KOPT-K1 (cell line): ENCODE data around the gene HSPB7.
"Not testable (repeated sequence)": the region's sequence is repeated elsewhere in the genome, so short reads cannot be mapped to it uniquely, and the experiment has no call there.

Experiments used
- H3K27ac ChIP-seq: fragments of 200-600 bp; sonication (generic); 2 replicates; pipeline ENCODE4 v1.5.1; 2016; ENCODE audit warnings: antibody characterized with exemption, mild to moderate bottlenecking, low read depth, low read length; ENCODE audit not compliant: poor library complexity, severe bottlenecking
- H3K36me3 ChIP-seq: fragments of 200-600 bp; sonication (generic); 2 replicates; pipeline ENCODE4 v1.5.1; 2017; ENCODE audit warnings: antibody characterized with exemption, mild to moderate bottlenecking, low read length, moderate library complexity; ENCODE audit not compliant: insufficient read depth
- H3K9me3 ChIP-seq: fragments of 200-600 bp; sonication (generic); 2 replicates; pipeline ENCODE4 v1.5.1; 2017; ENCODE audit warnings: antibody characterized with exemption, low read length, mild to moderate bottlenecking; ENCODE audit not compliant: insufficient read depth, poor library complexity, severe bottlenecking

HSPB7 gene

DNA sequence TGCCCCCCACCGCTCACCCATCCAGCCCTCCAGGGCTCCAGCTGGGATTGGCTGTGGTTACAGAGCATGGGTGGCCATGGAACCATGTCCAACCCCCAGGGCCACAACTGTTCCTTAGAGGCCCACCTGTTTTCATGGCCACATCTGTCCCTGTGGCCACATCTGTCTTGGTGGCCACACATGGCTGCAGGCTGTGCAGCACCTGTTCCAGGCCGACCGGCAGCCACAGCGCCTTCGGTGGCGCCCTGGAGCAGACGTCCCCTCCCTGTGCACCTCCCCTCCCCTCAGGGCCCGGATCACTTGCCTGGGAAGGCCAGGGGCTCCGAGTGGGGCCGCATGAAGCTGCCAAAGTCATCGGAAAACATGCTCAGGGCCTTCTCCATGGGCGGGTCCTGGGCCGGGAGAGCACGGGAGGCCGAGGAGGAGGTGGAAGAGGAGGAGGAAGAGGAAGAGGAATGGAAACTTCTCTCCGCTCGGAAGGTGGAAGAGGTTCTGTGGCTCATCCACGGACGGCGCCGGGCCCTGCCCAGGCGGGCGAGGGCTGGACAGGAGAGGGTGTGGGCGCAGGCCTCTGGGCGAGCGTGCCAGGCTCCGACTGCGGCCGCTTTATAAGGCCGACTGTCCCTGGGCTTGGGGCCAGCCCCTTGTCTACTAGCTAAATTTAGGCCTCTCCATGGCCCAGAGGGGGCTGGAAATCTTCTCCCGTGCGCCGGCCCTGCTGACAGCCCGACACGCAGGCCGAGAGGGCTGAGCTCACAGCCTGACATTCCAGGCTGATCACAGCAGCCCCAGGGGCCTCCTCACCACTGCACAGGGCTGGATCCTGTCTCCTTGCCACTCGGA, at the start of gene HSPB7:
TSS of gene HSPB7 (minus strand) at position 583 of the 843 bp plus-strand sequence. CDS start at position 503, 80 bp downstream.
- no peaks in the 10 kb centered on the region for H3K36me3 ChIP-seq
- H3K9me3 ChIP-seq = no peaks in the 10 kb centered on the region
- H3K27ac ChIP-seq = no peak within 1 kb of the TSS

DNA sequence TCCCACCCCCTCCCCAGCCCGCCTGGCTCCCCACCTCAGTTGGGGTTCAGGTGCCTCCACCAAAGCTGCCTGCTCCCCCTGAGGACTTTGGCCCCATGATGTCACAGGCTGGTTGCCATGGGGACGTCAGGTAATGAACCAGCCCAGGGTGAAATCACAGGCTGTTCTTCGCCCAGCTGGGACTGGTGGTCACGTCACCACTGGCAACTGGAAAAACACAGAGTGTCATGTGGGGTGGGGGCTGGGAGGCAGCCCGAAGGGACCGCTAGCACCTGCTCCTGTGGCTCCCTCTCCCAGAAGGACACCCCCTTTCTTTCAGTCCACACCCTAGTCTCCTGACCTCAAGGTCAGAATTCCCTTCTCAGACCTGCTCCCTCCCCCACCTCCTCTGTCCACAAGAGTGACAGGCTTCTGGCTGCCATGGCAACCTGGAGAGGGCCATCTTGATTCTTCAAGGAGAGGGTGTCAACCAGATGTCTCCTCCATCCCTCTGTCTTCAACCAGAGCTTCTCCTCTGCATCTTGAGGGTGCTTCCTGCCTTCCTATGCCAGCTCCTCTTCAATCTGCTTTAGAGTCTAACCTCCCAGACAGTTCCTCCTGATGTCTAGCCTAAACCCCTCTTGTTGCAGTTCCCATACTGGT, 49.4 kb upstream of the HSPB7 start:
- Histone ChIP-seq H3K27ac (no peak overlapping the region), H3K9me3 (no peaks in the 10 kb centered on the region), H3K36me3 (no peaks in the 10 kb centered on the region)

DNA sequence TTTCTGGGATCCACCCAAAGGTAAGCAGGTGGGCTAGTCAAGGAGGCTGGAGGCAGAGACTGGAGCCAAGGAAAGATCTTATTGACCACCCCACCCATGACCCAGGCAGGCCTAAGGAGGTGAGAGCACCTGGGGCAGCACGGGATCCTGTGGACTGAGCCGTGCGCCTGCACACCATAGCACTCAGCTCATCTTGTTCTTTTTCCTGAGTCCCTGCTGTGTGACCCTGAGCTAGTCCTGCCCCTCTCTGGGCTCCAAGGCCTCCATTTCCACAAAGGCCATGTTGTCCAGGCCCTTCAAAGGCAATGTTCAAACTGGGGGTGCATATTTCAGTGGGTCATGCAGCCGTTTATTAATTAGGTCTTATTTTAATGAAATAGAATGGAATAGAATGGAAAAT, 48.4 kb upstream of the HSPB7 start:
- Histone ChIP-seq H3K9me3 (no peaks in the 10 kb centered on the region), H3K36me3 (no peaks in the 10 kb centered on the region), H3K27ac (no peak overlapping the region)

DNA sequence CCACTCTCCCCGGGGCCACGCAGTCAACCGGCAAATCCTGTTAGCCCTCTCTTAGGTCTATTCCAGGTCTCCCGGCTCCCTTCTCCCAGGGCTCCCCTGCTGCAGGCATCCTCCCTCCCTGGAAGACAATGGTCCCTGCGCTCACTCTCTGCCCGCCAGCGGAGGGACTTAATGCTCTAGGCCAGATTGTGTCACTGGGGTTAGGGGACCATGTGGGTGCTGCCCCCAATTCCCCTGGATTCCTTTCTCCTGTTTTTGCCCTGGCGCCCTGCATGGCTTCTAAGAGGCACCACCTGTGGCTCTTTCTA, 47.4 kb upstream of the HSPB7 start:
- Histone ChIP-seq H3K36me3 (no peaks in the 10 kb centered on the region), H3K27ac (no peak overlapping the region), H3K9me3 (no peaks in the 10 kb centered on the region)

DNA sequence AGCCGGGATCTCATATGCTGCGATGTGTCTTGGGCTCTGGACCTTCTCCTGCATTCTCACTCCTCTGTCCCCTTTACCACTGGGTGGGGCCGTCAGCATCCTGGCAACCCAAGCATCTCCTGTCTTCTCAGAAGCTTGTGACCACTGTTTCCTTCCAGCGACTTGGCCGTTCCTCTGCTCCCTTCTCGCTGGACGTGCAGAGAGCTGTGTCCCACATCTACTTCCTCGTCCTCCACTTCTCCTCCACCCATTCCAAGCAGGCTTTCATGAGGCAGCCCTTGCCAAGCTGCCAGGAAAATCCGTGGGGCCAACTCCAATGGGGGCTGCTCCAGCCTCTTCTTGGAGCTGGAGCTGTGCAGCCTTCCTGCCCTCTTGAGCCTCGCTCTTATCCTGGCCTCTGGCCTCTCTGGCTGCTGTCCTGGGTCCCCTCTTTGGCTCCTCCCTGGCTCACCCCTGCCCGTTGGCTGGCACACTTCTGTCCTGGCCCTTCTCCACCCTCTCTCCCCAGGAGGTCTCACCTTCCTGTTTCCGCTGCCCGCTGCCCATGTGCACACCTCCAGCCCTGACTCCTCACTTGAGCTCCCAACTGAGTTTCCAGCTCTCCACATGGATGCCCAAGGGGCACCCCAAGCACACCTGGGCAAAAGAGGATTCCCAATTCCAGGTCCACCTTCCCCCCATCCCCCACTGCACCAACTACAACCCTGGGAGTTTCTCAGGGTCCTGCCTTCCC, 46.9 kb upstream of the HSPB7 start:
- no peaks in the 10 kb centered on the region for H3K36me3 ChIP-seq
- no peaks in the 10 kb centered on the region for H3K9me3 ChIP-seq
- H3K27ac ChIP-seq = no peak overlapping the region

DNA sequence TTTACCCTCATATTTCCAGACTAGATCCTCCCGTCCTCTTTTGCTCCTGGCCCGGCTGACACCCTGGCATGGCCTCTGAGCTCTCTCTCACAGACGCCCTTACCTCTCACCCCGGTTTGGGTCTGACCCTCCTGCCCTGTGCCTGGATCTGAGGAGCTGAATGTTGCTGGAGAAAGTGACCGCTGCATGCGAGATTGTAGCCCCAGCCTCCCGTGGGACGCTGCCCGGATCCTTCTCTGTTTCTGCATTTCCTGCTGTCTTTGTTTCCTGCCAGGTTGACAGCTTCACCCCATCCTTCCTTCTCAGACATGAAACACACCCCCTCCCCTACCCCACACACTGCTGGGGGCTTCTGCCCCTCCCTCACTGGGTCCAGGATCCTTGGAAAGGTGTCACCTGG, 46.1 kb upstream of the HSPB7 start:
- no peaks in the 10 kb centered on the region for H3K9me3 ChIP-seq
- H3K27ac ChIP-seq = no peak overlapping the region
- H3K36me3 ChIP-seq = no peaks in the 10 kb centered on the region

DNA sequence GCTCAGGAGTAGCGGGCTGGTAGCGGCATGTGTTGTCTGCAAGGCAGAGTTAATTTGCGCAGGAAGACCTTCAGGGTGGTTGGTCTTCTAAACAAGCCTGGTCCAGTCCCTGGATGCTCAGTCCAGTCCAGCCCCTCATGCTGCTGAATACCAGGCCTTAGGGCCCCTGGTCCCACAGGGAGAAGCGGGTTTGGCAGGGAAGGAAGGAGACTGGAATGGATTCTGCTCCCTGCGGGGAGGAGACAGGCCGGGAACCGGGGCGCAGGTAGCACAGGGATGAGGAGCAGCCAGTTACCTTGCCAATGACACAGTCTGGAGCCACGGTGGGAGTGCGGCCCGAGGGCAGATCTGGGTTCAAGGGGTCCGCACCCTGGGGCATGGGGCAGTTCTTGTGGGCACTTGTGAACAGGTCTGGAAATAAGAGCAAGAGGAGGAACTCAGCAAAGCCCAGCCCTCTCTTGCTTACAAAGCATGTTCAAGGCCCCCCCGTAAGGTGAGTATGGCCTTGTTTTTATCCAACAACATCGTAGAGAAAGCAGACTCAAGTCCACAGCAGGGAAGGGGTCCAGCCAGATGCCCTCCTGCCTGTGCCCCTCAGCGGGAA, 45.5 kb upstream of the HSPB7 start:
- no peaks in the 10 kb centered on the region for H3K36me3 ChIP-seq
- no peak overlapping the region for H3K27ac ChIP-seq
- no peaks in the 10 kb centered on the region for H3K9me3 ChIP-seq

DNA sequence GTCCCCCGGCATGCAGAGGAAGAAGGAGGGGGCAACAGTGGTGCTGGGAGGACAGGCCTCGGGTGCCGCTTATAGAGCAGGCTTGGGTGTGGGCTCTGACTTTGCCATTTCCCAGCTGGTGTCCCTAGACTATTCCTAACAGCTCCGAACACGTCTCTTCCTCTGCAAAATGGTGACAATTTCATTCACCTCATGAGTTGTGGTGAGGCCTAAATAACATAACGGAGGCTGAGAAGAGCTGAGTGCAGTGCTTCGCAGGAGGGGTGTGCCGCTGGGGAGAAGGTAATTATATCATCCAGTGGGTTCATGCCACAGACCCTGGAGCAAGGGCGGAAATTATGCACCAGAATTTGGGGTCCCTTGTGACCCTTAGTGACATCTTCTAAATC, 44.8 kb upstream of the HSPB7 start:
- not testable (repeated sequence) for H3K9me3 ChIP-seq, H3K27ac ChIP-seq, H3K36me3 ChIP-seq

DNA sequence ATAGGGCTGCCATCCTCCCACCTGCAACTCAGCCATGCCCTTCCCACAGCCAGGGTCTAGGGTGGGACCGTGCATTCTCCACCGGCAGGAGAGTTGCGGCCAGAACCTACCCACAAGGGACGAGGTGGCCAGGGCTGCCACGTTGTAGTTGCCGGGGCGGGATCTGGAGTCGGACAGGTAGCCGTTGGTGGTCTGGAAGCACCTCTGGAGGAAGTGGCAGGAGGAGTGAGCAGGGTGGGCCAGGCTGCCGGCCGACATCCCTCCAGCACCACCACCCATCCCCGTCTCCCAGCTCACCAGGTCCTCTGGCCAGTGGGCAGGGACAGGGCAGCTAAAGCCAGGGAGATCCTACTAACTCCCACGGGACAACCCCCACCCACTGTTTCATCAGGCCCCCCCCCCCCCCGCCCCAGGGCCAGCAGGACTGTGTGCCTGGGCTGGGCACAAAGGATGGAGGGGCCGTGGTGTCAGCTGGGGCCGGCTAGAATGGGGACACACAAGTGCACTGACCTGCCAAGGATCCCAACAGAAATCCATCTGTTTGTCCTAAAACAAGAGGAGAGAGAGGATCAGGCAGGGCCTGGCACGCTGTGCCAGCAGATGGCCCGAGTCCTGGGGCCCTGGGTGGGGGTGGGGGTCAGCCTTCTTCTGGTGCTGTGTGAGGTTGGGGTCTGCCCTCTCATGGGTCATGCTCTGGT, 44.3 kb upstream of the HSPB7 start:
- H3K27ac ChIP-seq, H3K9me3 ChIP-seq, H3K36me3 ChIP-seq: not testable (repeated sequence)

DNA sequence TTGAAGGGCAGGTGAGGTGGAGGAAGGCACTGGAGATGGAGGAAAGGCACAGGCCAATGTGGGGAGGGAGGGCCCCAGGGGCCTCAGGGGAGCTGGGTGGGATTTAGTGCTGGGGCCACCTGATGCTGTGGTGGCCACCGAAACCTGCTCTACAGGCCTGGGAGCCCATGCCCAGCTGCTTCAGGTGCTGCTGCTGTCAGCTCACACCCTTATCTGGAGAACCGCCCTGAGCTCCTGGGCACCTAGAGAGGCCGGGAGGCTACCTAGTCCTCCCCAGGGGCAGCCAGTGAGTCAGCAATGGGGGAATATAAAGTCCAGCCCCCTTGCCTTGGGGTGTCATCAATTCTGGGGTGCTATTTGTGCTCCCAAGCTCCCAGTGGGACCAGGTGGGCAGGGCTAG, 43.4 kb upstream of the HSPB7 start:
- no peaks in the 10 kb centered on the region for H3K36me3 ChIP-seq
- H3K27ac ChIP-seq = no peak overlapping the region
- H3K9me3 ChIP-seq = no peaks in the 10 kb centered on the region

DNA sequence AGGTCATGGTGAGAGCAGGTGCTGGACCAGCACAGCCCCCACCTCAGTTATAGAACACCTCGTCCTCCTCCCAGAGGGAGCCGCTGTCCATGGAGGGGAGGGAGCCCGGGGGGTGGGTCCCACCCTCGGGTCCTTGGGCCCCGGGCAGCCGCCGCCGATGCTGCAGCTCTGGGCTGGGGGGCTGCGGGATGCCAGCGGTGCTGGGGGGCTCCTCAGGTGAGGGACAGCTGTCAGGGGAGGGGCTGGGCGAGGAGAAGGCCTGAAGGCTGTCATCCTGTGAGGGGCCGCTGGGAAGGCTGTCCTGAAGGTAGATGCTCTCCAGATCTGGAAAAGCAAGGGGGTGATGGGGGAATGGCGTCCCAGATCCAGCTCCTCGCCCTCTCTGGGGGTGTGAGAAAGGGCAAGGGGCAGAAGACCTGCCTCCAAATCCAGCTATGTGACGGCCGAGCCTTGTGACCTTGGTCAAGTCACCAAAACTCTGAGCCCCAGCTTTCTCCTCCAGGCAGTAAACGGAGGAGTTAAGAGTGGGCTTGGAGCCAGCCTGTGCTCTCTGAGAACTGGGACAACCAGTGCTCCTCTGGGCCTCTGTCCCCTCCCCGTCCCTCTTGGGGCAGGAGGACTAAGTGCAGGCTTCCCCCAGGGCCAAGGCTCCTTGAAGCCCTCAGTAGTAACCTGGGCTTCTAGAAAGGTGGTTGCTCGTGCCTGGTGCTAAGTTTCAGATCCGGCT, 40.7 kb upstream of the HSPB7 start:
- H3K36me3 ChIP-seq, H3K9me3 ChIP-seq, H3K27ac ChIP-seq: not testable (repeated sequence)

DNA sequence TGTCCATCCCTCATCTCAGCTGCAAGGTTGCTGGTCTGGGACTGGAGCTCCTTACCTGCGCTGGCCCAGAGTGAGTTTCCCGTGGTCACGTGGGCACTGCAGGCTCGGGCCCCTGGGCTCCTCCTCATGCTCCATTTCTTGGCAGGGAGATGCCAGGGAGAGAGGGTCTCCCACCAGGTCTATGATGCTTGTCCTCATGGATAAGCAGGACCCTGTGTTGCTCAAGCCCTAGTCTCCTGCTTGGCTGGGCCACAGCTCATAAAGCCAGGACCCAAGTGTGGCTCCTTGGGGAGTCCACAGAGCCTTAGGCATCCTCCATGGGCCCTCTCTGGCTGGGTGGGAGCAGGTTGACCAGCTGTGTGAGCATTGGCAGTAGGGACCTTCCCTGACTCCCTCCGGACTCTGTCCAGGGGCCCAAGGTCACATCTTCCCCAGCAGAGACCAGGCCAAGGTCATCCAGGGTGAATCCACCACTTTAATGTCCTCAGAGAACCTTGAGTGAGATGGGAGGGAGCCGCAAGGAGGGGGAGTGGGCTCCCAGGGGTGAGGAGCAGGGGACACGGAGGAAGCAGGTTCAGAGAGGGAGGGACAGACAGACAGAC, 39.6 kb upstream of the HSPB7 start:
- not testable (repeated sequence) for H3K9me3 ChIP-seq, H3K27ac ChIP-seq, H3K36me3 ChIP-seq

DNA sequence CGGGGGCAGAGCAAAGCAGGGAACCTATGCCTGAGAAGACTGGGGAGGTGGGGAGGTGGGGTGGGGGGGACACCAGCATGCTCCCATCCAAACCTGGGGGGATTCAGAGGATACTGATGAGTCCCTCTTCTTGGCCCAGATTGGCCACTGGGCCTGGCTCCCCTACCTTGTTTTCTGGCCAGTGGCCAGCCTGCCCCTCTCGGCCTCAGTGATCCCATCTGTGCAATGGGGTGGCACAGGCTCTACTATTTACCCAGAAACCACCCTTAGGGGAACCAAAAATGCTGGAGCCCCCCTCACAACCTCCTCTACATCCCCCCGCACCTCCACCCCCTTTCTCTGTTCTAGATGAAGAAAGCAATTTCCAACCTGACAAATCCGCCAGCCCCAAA, 38.7 kb upstream of the HSPB7 start:
- not testable (repeated sequence) for H3K9me3 ChIP-seq, H3K36me3 ChIP-seq, H3K27ac ChIP-seq
